Natural killer cell treated with Interleukin-12 subunit alpha and Interleukin-12 subunit beta and Interleukin-15 and Interleukin-18, amount 100 ng/mL, for 72 hours (primary cell): ENCODE results near the gene FAM83D. TPM values are rescaled to one million over a fixed set of nuclear protein-coding genes. Genes with fewer than 3 reads are reported as not detected.
"Not testable (repeated sequence)": the region's sequence is repeated elsewhere in the genome, so short reads cannot be mapped to it uniquely, and the experiment has no call there.

ENCODE experiments used
- ATAC-seq, 2 donors: fragments of 150-1000 bp; cut with Tn5 transposase in 1 of 2; sonication (Bioruptor Pico), chemical (Tn5 transposase) in 1 of 2; 2 replicates each; pipeline ENCODE4 v1.10.0; 2021
- DNase-seq: peaks from one replicate; pipeline ENCODE4 v3.0.0; 2022; ENCODE audit warnings: low spot score
- H3K27ac Mint-ChIP-seq, 2 donors: 1 replicate in 1 of 2; 2 replicates in 1 of 2; pipeline ENCODE4 v1.8.0; 2022; ENCODE audit warnings: mixed read lengths in 2 of 2, mild to moderate bottlenecking in 1 of 2, moderate library complexity in 1 of 2
- H3K27me3 Mint-ChIP-seq, 2 donors: 1 replicate in 1 of 2; 2 replicates in 1 of 2; pipeline ENCODE4 v1.8.0; 2022; ENCODE audit warnings: mixed read lengths in 2 of 2
- H3K36me3 Mint-ChIP-seq: one replicate; pipeline ENCODE4 v1.8.0; 2022; ENCODE audit warnings: mixed read lengths
- H3K4me1 Mint-ChIP-seq, 2 donors: 1 replicate in 1 of 2; 2 replicates in 1 of 2; pipeline ENCODE4 v1.8.0; 2022; ENCODE audit warnings: low read depth in 2 of 2, mixed read lengths in 2 of 2, mild to moderate bottlenecking in 1 of 2
- H3K4me3 Mint-ChIP-seq: one replicate; pipeline ENCODE4 v1.8.0; 2022; ENCODE audit warnings: mixed read lengths
- H3K9me3 Mint-ChIP-seq: 2 replicates; pipeline ENCODE4 v1.8.0; 2022; ENCODE audit warnings: mixed read lengths
- total RNA-seq, 2 donors: library from RNA; stranded (reverse); gene quantifications; one replicate each; pipeline ENCODE4 v1.2.3, GENCODE V29; 2022

Gene FAM83D
- total RNA-seq, 2 donors from 2014 or later: 8.1 to 25.0 TPM

GRCh38 chr20:38973107-38973506, 46.9 kb downstream of the FAM83D start:
- ATAC-seq (no peak), DNase-seq (no peak)
- Mint-ChIP-seq H3K4me3 (no peak overlapping the region), H3K27ac (no peak overlapping the region), H3K27me3 (no peaks in the 10 kb centered on the region), H3K9me3 (no peaks in the 10 kb centered on the region), H3K4me1 (peaks cover 2 to 15% of the 10 kb centered on the region in 2 donors), H3K36me3 (peaks cover 19% of the 10 kb centered on the region)

- ATAC-seq (no peak), DNase-seq (no peak)
- Mint-ChIP-seq H3K36me3 (peaks cover 19% of the 10 kb centered on the region), H3K27ac (no peak overlapping the region), H3K27me3 (no peaks in the 10 kb centered on the region), H3K4me1 (peaks cover 2 to 15% of the 10 kb centered on the region in 2 donors), H3K4me3 (no peak overlapping the region), H3K9me3 (no peaks in the 10 kb centered on the region)
These were observed 47.4 kb downstream of the FAM83D start for GRCh38 chr20:38973645-38974044.

GRCh38 chr20:38975539-38976120, 49.4 kb downstream of the FAM83D start:
- no peaks in the 10 kb centered on the region for H3K27me3 Mint-ChIP-seq
- ATAC-seq (no peak), DNase-seq (no peak)
- H3K4me3 Mint-ChIP-seq: no peak overlapping the region
- H3K36me3 Mint-ChIP-seq: peaks cover 11% of the 10 kb centered on the region
- H3K27ac Mint-ChIP-seq: no peak overlapping the region
- H3K9me3 Mint-ChIP-seq: no peaks in the 10 kb centered on the region
- H3K4me1 Mint-ChIP-seq: peaks cover 2 to 15% of the 10 kb centered on the region in 2 donors

- H3K9me3 Mint-ChIP-seq: no peaks in the 10 kb centered on the region
- no peak overlapping the region for H3K27ac Mint-ChIP-seq
- H3K4me1 Mint-ChIP-seq: peaks cover 10 to 15% of the 10 kb centered on the region in 2 donors
- no peak for ATAC-seq
- H3K36me3 Mint-ChIP-seq: peaks cover 4% of the 10 kb centered on the region
- no peaks in the 10 kb centered on the region for H3K27me3 Mint-ChIP-seq
- no peak for DNase-seq
- no peak overlapping the region for H3K4me3 Mint-ChIP-seq
These were observed 53.2 kb downstream of the FAM83D start for GRCh38 chr20:38979434-38979833.

- Mint-ChIP-seq H3K36me3 (peaks cover under 1% of the 10 kb centered on the region), H3K4me3 (no peak overlapping the region), H3K4me1 (peaks cover 7 to 10% of the 10 kb centered on the region in 2 donors), H3K27ac (no peak overlapping the region), H3K27me3 (no peaks in the 10 kb centered on the region), H3K9me3 (no peaks in the 10 kb centered on the region)
- ATAC-seq (no peak), DNase-seq (no peak)
These were observed 53.6 kb downstream of the FAM83D start for GRCh38 chr20:38979842-38980241.

GRCh38 chr20:38982291-38982690, 56.1 kb downstream of the FAM83D start:
- no peak overlapping the region for H3K27ac Mint-ChIP-seq
- H3K36me3 Mint-ChIP-seq: no peaks in the 10 kb centered on the region
- H3K4me3 Mint-ChIP-seq: no peak overlapping the region
- no peak for DNase-seq
- peaks cover 7% of the 10 kb centered on the region in 2 donors for H3K4me1 Mint-ChIP-seq
- no peaks in the 10 kb centered on the region for H3K9me3 Mint-ChIP-seq
- H3K27me3 Mint-ChIP-seq: no peaks in the 10 kb centered on the region
- ATAC-seq: no peak

- ATAC-seq (no peak), DNase-seq (no peak)
- H3K9me3 Mint-ChIP-seq: no peaks in the 10 kb centered on the region
- H3K36me3 Mint-ChIP-seq: peaks cover 10% of the 10 kb centered on the region
- H3K4me3 Mint-ChIP-seq: no peak overlapping the region
- H3K27ac Mint-ChIP-seq: no peak overlapping the region
- H3K27me3 Mint-ChIP-seq: no peaks in the 10 kb centered on the region
- H3K4me1 Mint-ChIP-seq: peaks cover 7% of the 10 kb centered on the region in 2 donors
These were observed 58.8 kb downstream of the FAM83D start for GRCh38 chr20:38985060-38985459.

GRCh38 chr20:38985603-38986170, 59.5 kb downstream of the FAM83D start:
- Mint-ChIP-seq H3K27ac (no peak overlapping the region), H3K4me3 (no peak overlapping the region), H3K36me3 (peaks cover 10% of the 10 kb centered on the region), H3K27me3 (no peaks in the 10 kb centered on the region), H3K4me1 (peaks cover 7% of the 10 kb centered on the region in 2 donors), H3K9me3 (no peaks in the 10 kb centered on the region)
- ATAC-seq (no peak), DNase-seq (no peak)

- H3K9me3 Mint-ChIP-seq: no peaks in the 10 kb centered on the region
- no peak overlapping the region for H3K4me3 Mint-ChIP-seq
- no peak overlapping the region for H3K27ac Mint-ChIP-seq
- H3K27me3 Mint-ChIP-seq: no peaks in the 10 kb centered on the region
- no peak for ATAC-seq
- DNase-seq: no peak
- H3K36me3 Mint-ChIP-seq: peaks cover 10% of the 10 kb centered on the region
- peaks cover 7% of the 10 kb centered on the region in 2 donors for H3K4me1 Mint-ChIP-seq
These were observed 60.4 kb downstream of the FAM83D start for GRCh38 chr20:38986663-38987062.

GRCh38 chr20:38987777-38988176, 61.6 kb downstream of the FAM83D start:
- Mint-ChIP-seq H3K4me1 (no peaks in the 10 kb centered on the region), H3K36me3 (peaks cover 10% of the 10 kb centered on the region), H3K9me3 (no peaks in the 10 kb centered on the region), H3K27me3 (no peaks in the 10 kb centered on the region), H3K27ac (no peak overlapping the region), H3K4me3 (no peak overlapping the region)
- ATAC-seq (no peak), DNase-seq (no peak)

GRCh38 chr20:38990728-38991127, 64.5 kb downstream of the FAM83D start:
- Mint-ChIP-seq H3K27ac (no peak overlapping the region), H3K36me3 (peaks cover 10% of the 10 kb centered on the region), H3K4me3 (no peak overlapping the region), H3K9me3 (no peaks in the 10 kb centered on the region), H3K4me1 (no peaks in the 10 kb centered on the region), H3K27me3 (no peaks in the 10 kb centered on the region)
- no peak for DNase-seq
- ATAC-seq: no peak

- Mint-ChIP-seq H3K36me3 (peaks cover 17% of the 10 kb centered on the region), H3K9me3 (no peaks in the 10 kb centered on the region), H3K4me1 (no peaks in the 10 kb centered on the region), H3K27ac (no peak overlapping the region), H3K4me3 (no peak overlapping the region), H3K27me3 (no peaks in the 10 kb centered on the region)
- DNase-seq: no peak
- no peak for ATAC-seq
These were observed 65.8 kb downstream of the FAM83D start for GRCh38 chr20:38991814-38992704.

- H3K4me1 Mint-ChIP-seq: peaks cover 8 to 25% of the 10 kb centered on the region in 2 donors
- DNase-seq: no peak
- no peaks in the 10 kb centered on the region for H3K9me3 Mint-ChIP-seq
- ATAC-seq: no peak
- no peaks in the 10 kb centered on the region for H3K27me3 Mint-ChIP-seq
- peaks cover 17% of the 10 kb centered on the region for H3K36me3 Mint-ChIP-seq
- no peak overlapping the region for H3K27ac Mint-ChIP-seq
- no peak overlapping the region for H3K4me3 Mint-ChIP-seq
These were observed 69.4 kb downstream of the FAM83D start for GRCh38 chr20:38995536-38996044.

- not testable (repeated sequence) for H3K4me3 Mint-ChIP-seq, H3K9me3 Mint-ChIP-seq, DNase-seq, H3K27ac Mint-ChIP-seq, ATAC-seq, H3K27me3 Mint-ChIP-seq
- peaks cover 17% of the 10 kb centered on the region for H3K36me3 Mint-ChIP-seq
- peaks cover 8 to 25% of the 10 kb centered on the region in 2 donors for H3K4me1 Mint-ChIP-seq
These were observed 70.6 kb downstream of the FAM83D start for GRCh38 chr20:38996866-38997265.
